Fibroblast of lung (primary cell): ENCODE results near the gene CFB.

Experiments used
- EZH2 ChIP-seq: IDR thresholded peaks from 2 replicates; pipeline ENCODE4 v1.5.1; 2012; ENCODE audit warnings: low read length, control low read depth, mild to moderate bottlenecking; ENCODE audit errors: missing control alignments
- TF ChIP-seq, protein P1 (sequence below), 2 donors: IDR thresholded peaks in 1 of 2; conservative IDR thresholded peaks in 1 of 2; 1 replicate in 1 of 2; 2 replicates in 1 of 2; pipeline ENCODE4 v1.5.1; 2011 to 2012; ENCODE audit warnings: low read length in 2 of 2, control low read depth in 1 of 2, inconsistent platforms in 1 of 2, low read depth in 1 of 2, mild to moderate bottlenecking in 1 of 2

DNA sequence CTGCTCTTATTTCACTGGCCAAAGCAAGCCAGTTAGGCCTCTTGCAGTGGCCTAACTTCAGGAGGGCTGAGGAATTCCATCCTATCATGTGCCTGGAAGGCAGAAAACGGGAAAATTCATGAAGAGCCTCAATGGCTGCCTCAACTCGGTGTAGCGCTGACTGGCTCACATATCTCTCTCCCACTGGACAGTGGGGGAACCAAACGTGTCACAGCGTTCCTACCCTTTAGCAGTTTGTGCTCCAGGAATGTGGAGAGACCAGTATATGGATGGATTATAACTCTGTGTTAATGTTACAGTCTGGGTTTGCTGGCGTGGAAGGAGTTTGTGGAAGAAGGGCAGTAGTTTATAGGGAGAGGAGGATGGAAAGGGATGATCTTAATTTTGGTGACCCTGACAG, 30.1 kb upstream of the CFB start:
- TF ChIP-seq, protein P1, sequence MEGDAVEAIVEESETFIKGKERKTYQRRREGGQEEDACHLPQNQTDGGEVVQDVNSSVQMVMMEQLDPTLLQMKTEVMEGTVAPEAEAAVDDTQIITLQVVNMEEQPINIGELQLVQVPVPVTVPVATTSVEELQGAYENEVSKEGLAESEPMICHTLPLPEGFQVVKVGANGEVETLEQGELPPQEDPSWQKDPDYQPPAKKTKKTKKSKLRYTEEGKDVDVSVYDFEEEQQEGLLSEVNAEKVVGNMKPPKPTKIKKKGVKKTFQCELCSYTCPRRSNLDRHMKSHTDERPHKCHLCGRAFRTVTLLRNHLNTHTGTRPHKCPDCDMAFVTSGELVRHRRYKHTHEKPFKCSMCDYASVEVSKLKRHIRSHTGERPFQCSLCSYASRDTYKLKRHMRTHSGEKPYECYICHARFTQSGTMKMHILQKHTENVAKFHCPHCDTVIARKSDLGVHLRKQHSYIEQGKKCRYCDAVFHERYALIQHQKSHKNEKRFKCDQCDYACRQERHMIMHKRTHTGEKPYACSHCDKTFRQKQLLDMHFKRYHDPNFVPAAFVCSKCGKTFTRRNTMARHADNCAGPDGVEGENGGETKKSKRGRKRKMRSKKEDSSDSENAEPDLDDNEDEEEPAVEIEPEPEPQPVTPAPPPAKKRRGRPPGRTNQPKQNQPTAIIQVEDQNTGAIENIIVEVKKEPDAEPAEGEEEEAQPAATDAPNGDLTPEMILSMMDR (conservative IDR thresholded peaks at IDR 0.05 in 1 of 2, IDR thresholded peaks at IDR 0.05 in 1 of 2; ENCODE audit: low read depth in 1 of 2, low read length in 2 of 2) = no peak
- no peak for TF ChIP-seq EZH2
